WI38 (cell line): ENCODE measurements around the gene NEURL3.

Source experiments
- H3K4me3 ChIP-seq: 2 replicates; pipeline ENCODE4 v1.5.1; 2011; ENCODE audit warnings: low read depth, mild to moderate bottlenecking, control low read depth, low read length
- TF ChIP-seq, protein P1 (sequence below): IDR thresholded peaks from 2 replicates; pipeline ENCODE4 v1.5.1; 2012; ENCODE audit warnings: low read depth, mild to moderate bottlenecking, control low read depth, low read length

Gene NEURL3

DNA sequence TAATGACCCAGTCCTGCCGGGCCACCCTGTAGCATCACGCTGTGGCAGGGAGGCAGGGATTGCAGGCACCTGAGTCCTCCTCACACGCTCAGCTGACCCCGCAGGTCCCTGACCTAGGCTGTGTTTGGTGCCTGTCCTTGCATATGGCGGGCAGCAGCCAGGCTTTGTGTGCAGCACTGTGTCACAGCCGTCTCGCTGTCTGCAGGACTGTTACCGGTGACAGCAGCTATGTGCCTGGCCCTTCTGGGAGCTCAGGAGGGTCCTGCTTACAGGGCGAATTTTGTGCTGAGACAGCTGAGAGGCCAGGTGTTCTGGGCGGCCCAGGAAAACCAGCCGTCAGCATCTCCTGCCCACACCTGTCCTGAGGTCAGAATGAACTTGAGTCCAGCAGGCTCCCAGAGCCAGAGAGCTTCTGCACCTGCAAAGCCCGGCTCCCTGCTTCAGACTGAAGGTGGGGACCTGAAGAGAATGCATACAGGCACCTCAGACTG lies 21.0 kb upstream of the NEURL3 start:
- TF ChIP-seq, protein P1, sequence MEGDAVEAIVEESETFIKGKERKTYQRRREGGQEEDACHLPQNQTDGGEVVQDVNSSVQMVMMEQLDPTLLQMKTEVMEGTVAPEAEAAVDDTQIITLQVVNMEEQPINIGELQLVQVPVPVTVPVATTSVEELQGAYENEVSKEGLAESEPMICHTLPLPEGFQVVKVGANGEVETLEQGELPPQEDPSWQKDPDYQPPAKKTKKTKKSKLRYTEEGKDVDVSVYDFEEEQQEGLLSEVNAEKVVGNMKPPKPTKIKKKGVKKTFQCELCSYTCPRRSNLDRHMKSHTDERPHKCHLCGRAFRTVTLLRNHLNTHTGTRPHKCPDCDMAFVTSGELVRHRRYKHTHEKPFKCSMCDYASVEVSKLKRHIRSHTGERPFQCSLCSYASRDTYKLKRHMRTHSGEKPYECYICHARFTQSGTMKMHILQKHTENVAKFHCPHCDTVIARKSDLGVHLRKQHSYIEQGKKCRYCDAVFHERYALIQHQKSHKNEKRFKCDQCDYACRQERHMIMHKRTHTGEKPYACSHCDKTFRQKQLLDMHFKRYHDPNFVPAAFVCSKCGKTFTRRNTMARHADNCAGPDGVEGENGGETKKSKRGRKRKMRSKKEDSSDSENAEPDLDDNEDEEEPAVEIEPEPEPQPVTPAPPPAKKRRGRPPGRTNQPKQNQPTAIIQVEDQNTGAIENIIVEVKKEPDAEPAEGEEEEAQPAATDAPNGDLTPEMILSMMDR: no peak
- no peak overlapping the region for H3K4me3 ChIP-seq

DNA sequence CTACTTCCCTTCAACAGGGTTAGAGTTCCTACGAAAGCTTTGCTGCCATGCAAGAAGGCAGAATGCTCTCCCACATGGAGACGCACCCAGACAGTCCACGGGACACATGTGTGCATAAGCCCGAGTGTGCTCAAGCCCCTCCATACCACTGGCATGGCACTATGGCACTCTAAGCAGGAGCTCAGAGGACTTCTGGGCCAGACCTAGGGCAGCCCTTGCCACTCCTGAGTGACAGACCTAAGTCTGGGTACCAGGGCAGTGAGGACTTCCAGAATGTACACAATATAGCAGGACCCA lies 20.0 kb upstream of the NEURL3 start:
- TF ChIP-seq, protein P1: no peak
- H3K4me3 ChIP-seq: no peak overlapping the region

DNA sequence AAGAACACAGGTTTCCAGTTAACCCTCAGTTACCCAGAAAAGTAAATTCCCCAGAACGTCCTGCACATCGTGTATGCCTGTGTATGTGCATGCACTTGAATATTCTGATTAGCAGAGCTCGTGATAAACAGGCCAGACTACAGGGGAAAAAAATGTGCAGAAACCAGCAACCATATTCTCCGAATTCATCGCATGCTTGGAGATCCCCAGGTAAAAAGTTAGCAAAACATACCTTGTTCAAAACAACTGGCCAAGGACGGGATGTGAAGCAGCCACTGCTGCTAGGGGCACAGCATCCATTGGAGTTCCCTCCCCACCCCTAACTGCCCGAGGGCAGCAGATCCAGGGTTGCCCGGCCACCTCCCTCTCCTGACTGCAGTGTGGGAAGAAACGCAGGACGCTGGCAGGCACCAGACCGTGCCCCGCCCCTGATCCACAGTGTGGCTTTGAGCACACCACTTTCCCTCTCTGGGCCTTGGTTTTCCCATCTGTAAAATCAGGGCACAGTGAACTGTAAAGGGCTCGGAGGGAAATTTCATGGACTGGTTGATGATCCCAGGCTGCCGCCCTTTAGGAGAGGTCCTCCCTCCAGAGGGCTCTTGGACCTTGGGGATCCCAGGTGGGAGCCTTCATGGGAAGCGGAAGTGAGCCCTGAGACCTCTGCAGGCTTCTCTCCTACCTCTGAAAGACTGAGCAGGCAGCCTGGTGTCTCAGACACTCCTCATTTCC lies 19.5 kb upstream of the NEURL3 start:
- no peak overlapping the region for H3K4me3 ChIP-seq
- TF ChIP-seq, protein P1: no peak

DNA sequence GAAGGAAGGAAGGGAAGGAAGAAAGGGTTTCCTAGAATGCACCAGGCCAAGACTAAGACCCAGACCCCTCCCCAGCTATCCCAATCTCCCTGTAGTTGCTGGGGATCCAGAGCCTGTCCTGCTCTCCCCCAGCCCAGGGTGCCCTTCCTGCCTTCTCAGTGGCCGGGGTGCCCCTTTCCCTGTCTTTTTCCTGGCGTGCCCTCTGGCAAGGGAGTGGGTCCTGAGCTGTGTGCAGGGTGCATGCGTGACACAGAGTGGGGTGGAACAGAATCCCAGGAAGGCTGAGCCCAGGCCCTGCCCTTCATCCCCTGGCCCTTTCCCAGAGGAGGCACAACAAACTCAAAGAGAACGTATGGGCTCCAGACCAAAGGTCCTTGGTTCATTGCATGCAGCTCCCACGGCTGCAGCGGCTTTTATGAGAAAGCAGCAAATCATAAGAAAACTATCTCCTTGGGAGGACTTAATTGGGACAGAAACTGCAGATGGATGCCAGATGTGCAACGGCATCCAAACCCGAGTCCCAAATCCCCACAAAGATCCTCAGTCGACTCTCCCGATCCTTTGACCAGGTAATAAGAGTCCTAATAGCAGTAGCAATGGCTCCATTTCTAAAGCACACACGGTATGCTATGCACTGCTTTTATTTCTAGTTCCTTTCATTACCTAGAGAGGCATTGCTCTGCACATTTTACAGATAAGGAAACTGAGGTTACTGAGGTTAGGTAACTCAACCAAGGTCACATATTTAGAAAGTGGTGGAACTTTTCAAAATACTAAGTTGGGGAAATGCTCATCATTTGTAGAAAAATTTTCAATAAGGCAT lies 18.7 kb upstream of the NEURL3 start:
- no peak overlapping the region for H3K4me3 ChIP-seq
- TF ChIP-seq, protein P1: no peak

DNA sequence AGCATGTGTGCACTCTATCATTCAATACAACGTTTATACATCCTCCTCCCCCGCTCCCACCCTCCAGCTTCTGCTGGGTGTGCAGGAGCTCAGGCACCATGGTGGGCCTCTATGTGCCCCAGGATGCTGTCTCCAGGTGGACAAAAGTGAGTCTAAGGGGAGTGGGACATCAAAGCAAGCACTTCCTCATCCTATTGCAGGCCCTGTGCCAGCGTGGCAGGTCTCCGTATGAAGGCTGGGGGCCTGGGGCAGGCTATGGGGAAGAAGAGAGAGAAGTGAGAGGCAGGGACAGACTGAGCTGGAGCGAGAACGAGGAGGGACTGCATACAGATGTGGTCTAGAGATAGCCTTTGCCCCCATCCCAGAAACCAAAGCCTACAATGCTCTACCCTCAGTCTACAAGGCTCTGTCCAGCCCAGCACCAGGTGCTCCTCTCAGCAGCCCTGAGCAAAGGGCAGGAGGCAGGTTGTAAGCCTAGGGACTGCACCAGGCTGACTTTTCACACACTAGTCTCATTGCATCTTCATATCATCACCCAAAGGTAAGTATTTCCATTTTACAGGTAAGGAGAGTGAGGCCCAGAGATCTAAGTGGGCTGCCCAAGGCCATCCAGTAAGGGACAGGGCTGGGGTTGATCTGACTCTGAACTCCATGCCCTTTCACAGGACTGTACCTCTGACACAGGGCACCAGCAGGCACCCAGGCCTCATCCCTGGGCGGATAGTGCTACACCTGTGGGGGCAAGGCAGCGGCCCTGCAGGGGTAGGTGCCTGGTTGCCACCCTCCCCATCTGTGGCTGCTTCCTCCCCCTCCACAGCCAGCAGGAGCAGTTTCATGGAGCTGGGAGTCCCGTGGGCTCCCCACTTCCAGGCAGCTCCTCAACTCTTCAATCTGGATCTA lies 17.4 kb upstream of the NEURL3 start:
- TF ChIP-seq, protein P1: no peak
- H3K4me3 ChIP-seq: no peak overlapping the region

DNA sequence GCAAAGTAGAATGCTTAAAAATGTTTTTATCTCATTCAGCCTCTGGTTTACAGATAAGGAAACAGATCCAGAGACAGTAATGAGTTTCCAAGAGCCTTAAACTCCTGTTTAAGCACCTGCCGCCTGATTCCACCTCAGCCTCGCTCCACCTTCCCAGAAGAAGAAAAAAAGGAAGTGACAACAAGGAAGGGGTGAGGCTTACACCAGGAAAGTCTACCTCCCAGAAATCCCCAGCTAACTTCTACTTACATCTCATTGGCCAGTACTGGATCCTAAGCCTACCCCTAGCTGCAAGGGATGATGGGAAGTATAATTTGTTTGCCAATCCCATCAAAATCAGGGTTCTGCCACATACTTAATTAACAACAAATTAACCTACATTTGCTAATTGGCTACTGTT lies 16.1 kb upstream of the NEURL3 start:
- TF ChIP-seq, protein P1: no peak
- no peak overlapping the region for H3K4me3 ChIP-seq
